Activated naive CD4-positive, alpha-beta T cell treated with anti-CD3 and anti-CD28 coated beads for 36 hours (primary cell): ENCODE measurements around the gene G0S2. TPM values are rescaled to one million over a fixed set of nuclear protein-coding genes. Genes with fewer than 3 reads are reported as not detected.

Experiments
- CTCF ChIA-PET: fragments of 350-600 bp; sonication (Branson Sonifier 250); formaldehyde crosslinking; loops from one replicate; lab custom pipeline; 2021; ENCODE audit warnings: antibody characterized with exemption; lab: Charles Lee
- DNase-seq: peaks from one replicate; pipeline ENCODE4 v3.0.0-alpha.2; 2020
- H3K27ac Mint-ChIP-seq: one replicate; pipeline ENCODE4 v1.8.0; 2021; ENCODE audit warnings: mild to moderate bottlenecking, mixed read lengths
- H3K27me3 Mint-ChIP-seq: one replicate; pipeline ENCODE4 v1.8.0; 2021; ENCODE audit warnings: low read depth, mixed read lengths
- H3K36me3 Mint-ChIP-seq: one replicate; pipeline ENCODE4 v1.8.0; 2021; ENCODE audit warnings: low read depth, mixed read lengths
- H3K4me1 Mint-ChIP-seq: one replicate; pipeline ENCODE4 v1.8.0; 2021; ENCODE audit warnings: low read depth, mixed read lengths
- H3K4me3 Mint-ChIP-seq: one replicate; pipeline ENCODE4 v1.8.0; 2021; ENCODE audit warnings: mild to moderate bottlenecking, moderate library complexity, mixed read lengths
- H3K9me3 Mint-ChIP-seq: one replicate; pipeline ENCODE4 v1.8.0; 2021; ENCODE audit warnings: mixed read lengths
- intact Hi-C: fragments of 100-400 bp; cut with micrococcal nuclease; formaldehyde crosslinking; loops from one replicate; pipeline ENCODE4 v1.15.1; 2023
- total RNA-seq, 2 experiments: library from RNA; stranded (reverse); gene quantifications; one replicate each; pipeline ENCODE4 v1.2.3, GENCODE V29; 2021

G0S2 gene
- total RNA-seq, 2 experiments from 2014 or later = 138 to 139 TPM

DNA sequence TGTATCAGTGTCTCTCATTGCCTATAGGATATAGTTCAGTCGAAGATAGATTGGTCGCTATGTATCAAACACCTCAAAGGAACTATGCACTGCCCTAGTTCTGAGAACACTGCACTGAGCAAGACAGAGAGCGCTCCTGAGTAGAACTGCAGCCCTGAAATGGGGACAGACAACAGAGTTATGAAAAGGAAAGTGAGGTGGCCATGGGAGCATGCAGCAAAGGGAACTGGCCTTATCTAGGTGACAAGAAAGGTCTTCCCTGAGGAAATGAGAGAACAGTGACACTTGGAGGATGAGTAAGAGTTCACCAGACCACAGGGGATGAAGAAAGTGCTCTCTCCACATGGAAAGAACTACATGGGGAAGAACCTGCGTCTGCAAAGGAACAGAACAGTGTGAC, 7.5 kb upstream of the G0S2 start:
- no peaks in the 10 kb centered on the region for H3K9me3 Mint-ChIP-seq
- peaks cover 10% of the 10 kb centered on the region for H3K36me3 Mint-ChIP-seq
- CTCF ChIA-PET = interaction anchor here (0.6 kb wide), 1 partner anchor 10 kb away, joined by 5 read pairs; no protein-coding TSS in a partner anchor
- H3K4me1 Mint-ChIP-seq = peaks cover 17% of the 10 kb centered on the region
- intact Hi-C loops = no loop called here
- no peaks in the 10 kb centered on the region for H3K27me3 Mint-ChIP-seq
- no peak for DNase-seq
- no peak overlapping the region for H3K27ac Mint-ChIP-seq
- no peak overlapping the region for H3K4me3 Mint-ChIP-seq

DNA sequence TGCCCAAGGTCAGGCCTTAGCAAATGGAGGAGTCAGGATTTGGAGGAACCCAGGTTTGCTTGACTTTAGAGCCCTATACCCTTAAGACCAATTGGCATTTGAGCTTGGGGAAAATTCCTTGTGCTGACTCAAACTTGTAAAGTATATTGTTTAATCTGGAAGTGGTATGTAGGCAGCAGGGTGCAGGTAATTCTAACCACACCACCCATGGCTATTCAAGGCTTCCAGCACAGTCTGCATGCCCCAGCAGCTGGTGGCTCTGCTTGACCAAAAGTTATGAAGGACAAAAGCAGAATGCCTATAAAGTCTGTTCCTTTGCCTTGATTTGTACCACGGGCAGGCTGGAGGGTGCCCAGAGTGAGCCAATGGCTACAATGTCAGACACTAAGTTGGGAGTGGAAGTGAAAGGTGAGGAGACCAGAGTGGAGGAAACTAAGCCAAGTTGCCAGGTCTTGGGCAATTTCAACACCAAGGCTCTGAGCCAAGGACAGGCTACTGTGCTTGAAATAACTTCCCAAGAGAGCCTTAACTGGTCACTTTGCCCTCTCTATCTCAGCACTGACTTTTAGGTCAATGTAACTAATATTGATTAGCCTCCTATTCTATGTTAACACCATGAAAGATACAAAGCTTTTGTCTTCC, 4.7 kb upstream of the G0S2 start:
- CTCF ChIA-PET = interaction anchor here (1.1 to 1.6 kb wide), 3 partner anchors 18 to 77 kb away, joined by 3 to 4 read pairs (median 3); no protein-coding TSS in a partner anchor
- intact Hi-C loops = loop anchor here (5.0 kb wide), 1 partner anchor 777 kb away; no protein-coding TSS in a partner anchor
- peaks cover 3% of the 10 kb centered on the region for H3K27me3 Mint-ChIP-seq
- peaks cover 22% of the 10 kb centered on the region for H3K36me3 Mint-ChIP-seq
- no peak overlapping the region for H3K4me3 Mint-ChIP-seq
- H3K27ac Mint-ChIP-seq = no peak overlapping the region
- DNase-seq = no peak
- no peaks in the 10 kb centered on the region for H3K9me3 Mint-ChIP-seq
- H3K4me1 Mint-ChIP-seq = peaks cover 39% of the 10 kb centered on the region

DNA sequence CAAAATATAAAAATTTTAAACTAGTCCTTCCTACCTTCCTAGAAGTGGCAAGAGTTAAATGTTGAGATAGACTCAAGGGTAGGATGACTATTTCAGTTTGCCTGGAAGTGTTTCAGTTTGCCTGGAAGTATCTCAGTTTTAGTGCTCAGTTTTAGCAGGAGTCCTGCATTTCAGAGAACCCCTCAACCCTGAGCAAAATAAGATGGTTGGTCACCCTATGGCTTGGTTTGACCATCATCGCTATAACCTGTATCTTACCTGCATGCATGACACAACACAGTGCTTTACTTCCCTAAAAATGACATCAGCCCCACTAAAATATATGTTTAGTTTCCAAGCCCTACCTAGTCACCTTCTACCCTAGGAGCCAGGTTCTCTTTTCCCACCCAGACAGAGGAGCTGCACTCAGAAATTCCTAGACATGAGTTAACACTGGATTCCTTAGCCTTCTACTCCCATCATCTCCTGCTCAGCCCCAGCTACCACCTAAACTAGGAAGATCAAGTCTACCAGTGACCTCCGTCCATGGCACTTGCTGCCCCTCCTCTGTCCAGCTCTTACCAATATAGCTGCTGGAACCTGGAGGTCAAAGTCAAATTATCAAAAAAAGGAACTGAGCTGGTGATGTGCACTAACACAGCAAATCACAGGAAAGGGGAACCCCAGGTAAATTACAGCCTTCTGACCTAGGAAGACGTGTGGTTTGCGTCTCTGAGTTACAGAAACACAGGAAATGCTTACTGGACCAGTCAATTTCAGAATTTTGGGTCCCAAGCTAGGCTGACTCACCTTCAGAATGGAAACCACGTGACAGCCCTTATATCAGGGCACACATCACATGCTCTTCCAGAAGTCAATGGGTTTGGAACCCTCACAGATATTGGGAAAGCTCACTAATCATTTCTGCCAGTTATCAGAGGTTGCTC, 2.2 kb upstream of the G0S2 start:
- peak; percentile 80 for DNase-seq
- Mint-ChIP-seq H3K4me3 (peak overlapping the region; percentile 87), H3K27me3 (peaks cover 18% of the 10 kb centered on the region), H3K9me3 (no peaks in the 10 kb centered on the region), H3K27ac (peak overlapping the region; percentile 92), H3K4me1 (peaks cover 52% of the 10 kb centered on the region), H3K36me3 (peaks cover 42% of the 10 kb centered on the region)
- intact Hi-C loops = loop anchor here (1.0 to 5.0 kb wide), 10 partner anchors 13 to 791 kb away; no protein-coding TSS in a partner anchor
- CTCF ChIA-PET = interaction anchor here (0.6 to 3.1 kb wide), 12 partner anchors 9 to 104 kb away, joined by 3 to 10 read pairs (median 3); no protein-coding TSS in a partner anchor

DNA sequence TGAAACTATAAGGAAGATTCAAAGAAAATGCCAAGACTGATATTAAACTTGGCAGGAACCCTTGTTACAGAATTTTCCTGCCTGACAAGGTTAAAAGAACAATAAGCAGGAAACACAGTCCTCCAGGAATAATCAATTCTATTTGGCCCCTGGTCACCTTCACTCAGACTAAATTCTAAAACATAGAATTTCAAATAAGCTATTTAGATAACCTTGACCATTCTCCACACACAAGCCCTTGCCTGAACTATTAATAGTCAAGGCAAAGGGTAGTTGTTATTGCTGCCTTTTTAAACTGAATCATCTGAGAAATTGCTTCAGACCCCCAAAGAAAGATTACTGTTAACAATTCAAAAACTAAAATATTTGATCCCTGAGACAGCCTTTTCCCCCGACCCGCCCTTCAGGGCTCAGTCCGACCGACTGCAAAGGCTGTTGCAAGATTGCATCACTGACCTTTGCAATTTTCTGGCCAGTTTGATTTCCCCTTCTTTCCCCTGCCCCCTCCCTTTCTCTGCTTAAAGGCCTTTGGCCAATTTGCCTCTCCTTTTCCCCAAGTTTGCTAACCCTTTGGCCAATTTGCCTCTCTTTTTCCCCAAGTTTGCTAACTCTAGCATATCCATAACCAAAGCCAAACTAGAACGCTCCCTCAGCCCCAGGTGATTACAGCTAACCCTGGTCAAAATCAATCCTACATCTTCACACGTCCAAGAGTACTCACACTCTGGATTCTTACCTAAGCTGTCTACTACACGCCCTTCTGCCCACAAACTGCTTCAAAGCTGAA, 1.4 kb upstream of the G0S2 start:
- peak overlapping the region; percentile 87 for H3K4me3 Mint-ChIP-seq
- H3K27me3 Mint-ChIP-seq = peaks cover 18% of the 10 kb centered on the region
- CTCF ChIA-PET = interaction anchor here (0.6 to 3.1 kb wide), 16 partner anchors 10 to 131 kb away, joined by 3 to 10 read pairs (median 4); partner anchors contain the start of gene TRAF3IP3

DNA sequence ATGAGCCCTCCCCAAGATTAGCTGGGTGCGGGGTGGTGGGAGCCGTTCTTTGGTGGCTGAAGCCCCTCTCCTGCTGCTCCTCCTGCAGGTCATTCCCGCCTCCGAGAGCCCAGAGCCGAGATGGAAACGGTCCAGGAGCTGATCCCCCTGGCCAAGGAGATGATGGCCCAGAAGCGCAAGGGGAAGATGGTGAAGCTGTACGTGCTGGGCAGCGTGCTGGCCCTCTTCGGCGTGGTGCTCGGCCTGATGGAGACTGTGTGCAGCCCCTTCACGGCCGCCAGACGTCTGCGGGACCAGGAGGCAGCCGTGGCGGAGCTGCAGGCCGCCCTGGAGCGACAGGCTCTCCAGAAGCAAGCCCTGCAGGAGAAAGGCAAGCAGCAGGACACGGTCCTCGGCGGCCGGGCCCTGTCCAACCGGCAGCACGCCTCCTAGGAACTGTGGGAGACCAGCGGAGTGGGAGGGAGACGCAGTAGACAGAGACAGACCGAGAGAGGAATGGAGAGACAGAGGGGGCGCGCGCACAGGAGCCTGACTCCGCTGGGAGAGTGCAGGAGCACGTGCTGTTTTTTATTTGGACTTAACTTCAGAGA, 448 bp downstream of the G0S2 start:
- CTCF ChIA-PET = interaction anchor here (0.6 to 3.1 kb wide), 13 partner anchors 8 to 80 kb away, joined by 3 to 10 read pairs (median 4); partner anchors contain the start of genes LAMB3 and TRAF3IP3

More for the DNA sequence above, 1.4 kb upstream of the G0S2 start:
- intact Hi-C loops = loop anchor here (1.0 to 5.0 kb wide), 10 partner anchors 12 to 790 kb away; no protein-coding TSS in a partner anchor
- peaks cover 42% of the 10 kb centered on the region for H3K36me3 Mint-ChIP-seq
- DNase-seq = no peak
- H3K9me3 Mint-ChIP-seq = no peaks in the 10 kb centered on the region
- peaks cover 56% of the 10 kb centered on the region for H3K4me1 Mint-ChIP-seq
- peak overlapping the region; percentile 92 for H3K27ac Mint-ChIP-seq

DNA sequence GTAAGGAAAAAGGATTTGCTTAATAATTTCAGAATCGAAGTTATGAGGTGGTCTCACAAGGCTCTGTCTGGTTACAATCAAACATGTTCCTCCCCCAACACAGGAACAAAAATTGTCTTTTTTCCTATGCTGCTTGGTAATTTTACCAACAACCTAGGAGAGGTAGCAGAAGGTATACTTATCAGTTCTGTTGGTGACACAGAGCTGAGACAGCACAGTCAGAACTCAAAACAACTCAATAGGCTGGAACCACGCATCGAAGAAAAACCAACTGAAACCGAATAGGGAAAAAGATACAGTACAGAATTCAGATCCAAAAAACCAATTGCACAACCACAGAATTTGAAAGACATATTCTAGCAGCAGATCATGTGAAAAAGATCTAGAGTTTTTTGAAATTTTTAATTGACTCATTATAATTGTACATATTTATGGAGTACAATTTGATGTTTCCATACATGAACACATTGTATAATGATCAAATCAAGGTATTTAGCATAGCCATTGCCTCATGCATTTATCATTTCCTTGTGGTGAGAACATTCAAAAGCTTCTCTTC, 3.8 kb downstream of the G0S2 start:
- intact Hi-C loops = no loop called here
- Mint-ChIP-seq H3K4me1 (peaks cover 28% of the 10 kb centered on the region), H3K4me3 (no peak overlapping the region), H3K9me3 (no peaks in the 10 kb centered on the region), H3K36me3 (peaks cover 34% of the 10 kb centered on the region), H3K27me3 (peaks cover 22% of the 10 kb centered on the region), H3K27ac (no peak overlapping the region)
- CTCF ChIA-PET = no interaction called here
- no peak for DNase-seq

More for the DNA sequence above, 448 bp downstream of the G0S2 start:
- peak; percentile 35 for DNase-seq
- H3K4me3 Mint-ChIP-seq = peak overlapping the region; percentile 87
- intact Hi-C loops = no loop called here
- H3K36me3 Mint-ChIP-seq = peaks cover 40% of the 10 kb centered on the region
- H3K9me3 Mint-ChIP-seq = no peaks in the 10 kb centered on the region
- peak overlapping the region; percentile 92 for H3K27ac Mint-ChIP-seq
- H3K4me1 Mint-ChIP-seq = peaks cover 56% of the 10 kb centered on the region
- H3K27me3 Mint-ChIP-seq = peaks cover 22% of the 10 kb centered on the region

DNA sequence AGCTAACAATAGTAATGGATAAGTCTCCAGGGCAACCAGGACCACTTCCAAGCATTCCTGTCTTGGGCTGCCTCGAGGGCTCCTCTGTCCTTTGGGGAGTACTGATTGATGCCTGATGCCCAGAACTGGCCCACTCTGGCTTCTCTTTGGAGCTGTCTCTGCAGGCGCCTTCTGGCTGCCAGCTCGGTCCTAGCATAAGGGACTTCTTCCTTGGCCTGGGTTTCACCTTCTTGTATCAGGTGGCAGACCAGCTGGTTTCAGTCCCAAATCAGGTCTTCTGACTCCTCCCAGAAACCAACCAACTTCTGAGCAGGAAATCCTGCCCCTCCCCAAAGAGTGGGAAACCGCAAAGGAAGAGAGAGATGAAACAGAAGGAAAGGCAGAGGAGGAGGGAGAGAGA, 10.6 kb downstream of the G0S2 start:
- Mint-ChIP-seq H3K27me3 (no peaks in the 10 kb centered on the region), H3K4me3 (peak overlapping the region; percentile 28), H3K36me3 (peaks cover 5% of the 10 kb centered on the region), H3K9me3 (no peaks in the 10 kb centered on the region), H3K27ac (no peak overlapping the region), H3K4me1 (peaks cover 47% of the 10 kb centered on the region)
- CTCF ChIA-PET = interaction anchor here (0.7 to 5.3 kb wide), 7 partner anchors 9 to 79 kb away, joined by 3 to 17 read pairs (median 4); no protein-coding TSS in a partner anchor
- intact Hi-C loops = loop anchor here (1.0 kb wide), 1 partner anchor 13 kb away; no protein-coding TSS in a partner anchor
- DNase-seq = peak; percentile 74

DNA sequence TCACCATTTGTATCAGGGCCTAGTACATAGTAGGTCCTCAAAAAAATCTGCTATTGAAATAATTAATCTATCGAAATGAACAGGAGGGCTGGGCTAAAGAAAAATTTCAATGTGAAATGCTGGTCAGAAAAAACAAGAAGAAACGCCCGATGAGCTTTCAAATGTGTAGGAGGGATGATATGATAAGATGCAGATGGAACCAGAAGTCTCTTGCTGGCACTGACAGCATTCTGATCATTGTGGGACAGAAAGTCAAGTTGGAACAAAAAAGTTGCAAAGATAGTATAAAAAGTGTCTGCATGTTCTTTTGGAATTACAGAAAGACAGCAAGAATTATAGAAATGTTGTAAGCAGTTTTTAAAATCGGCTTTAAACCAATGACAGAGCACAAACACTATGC, 11.1 kb downstream of the G0S2 start:
- no peak for DNase-seq
- H3K4me1 Mint-ChIP-seq = peaks cover 47% of the 10 kb centered on the region
- no peaks in the 10 kb centered on the region for H3K9me3 Mint-ChIP-seq
- H3K4me3 Mint-ChIP-seq = peak overlapping the region; percentile 28
- peaks cover 4% of the 10 kb centered on the region for H3K36me3 Mint-ChIP-seq
- H3K27me3 Mint-ChIP-seq = no peaks in the 10 kb centered on the region
- CTCF ChIA-PET = interaction anchor here (0.6 to 5.3 kb wide), 7 partner anchors 17 to 1600 kb away, joined by 3 to 17 read pairs (median 4); no protein-coding TSS in a partner anchor
- intact Hi-C loops = loop anchor here (1.0 kb wide), 1 partner anchor 13 kb away; no protein-coding TSS in a partner anchor
- peak overlapping the region; percentile 4 for H3K27ac Mint-ChIP-seq

DNA sequence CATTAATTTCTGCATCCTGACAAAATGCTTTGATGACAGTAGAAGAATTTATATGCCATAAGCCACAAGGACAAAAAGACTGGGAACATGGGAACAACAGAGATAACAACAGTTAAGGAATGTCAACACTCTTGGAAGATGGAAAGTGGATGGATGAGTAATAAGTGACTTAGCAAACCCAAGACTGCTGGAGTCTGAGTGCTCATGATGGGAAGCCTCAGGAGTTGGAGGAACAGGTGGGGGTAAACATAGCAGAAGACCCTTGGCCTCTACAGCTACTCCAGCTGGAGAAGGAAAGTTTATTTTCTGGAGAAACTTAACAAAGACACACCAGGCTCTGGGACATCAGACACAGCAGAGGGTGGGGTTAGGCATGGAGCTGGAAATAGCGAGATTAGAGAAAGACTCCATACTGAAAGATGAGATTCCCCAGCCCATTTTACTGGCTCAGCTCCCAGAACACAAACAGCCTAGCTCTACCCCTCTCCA, 13.6 kb downstream of the G0S2 start:
- Mint-ChIP-seq H3K4me3 (no peak overlapping the region), H3K4me1 (peaks cover 63% of the 10 kb centered on the region), H3K27ac (no peak overlapping the region)

DNA sequence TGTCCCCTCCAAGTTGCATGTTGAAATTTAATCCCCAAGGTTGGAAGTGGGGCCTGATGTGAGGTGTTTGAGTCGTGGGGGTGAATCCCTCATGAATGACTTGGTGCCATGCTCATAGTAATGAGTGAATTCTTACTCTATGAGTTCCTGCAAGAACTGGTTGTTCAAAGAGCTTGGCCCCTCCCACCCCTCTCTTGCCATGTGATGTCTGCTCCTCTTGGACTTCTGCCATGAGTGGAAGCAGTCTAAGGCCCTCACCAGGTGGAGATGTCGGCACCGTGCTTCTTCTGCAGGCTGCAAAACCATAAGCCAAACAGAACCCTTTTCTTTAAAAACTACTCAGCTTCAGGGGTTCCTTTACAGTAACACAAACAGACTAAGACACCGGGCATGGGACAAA, 14.3 kb downstream of the G0S2 start:
- Mint-ChIP-seq H3K9me3 (no peaks in the 10 kb centered on the region), H3K4me1 (peaks cover 70% of the 10 kb centered on the region), H3K36me3 (peaks cover 4% of the 10 kb centered on the region), H3K27ac (no peak overlapping the region), H3K27me3 (no peaks in the 10 kb centered on the region), H3K4me3 (no peak overlapping the region)
- peak; percentile 26 for DNase-seq
- CTCF ChIA-PET = interaction anchor here (0.7 to 2.5 kb wide), 8 partner anchors 10 to 114 kb away, joined by 3 to 7 read pairs (median 5); partner anchors contain the start of gene G0S2
- intact Hi-C loops = no loop called here

More for the DNA sequence above, 13.6 kb downstream of the G0S2 start:
- H3K36me3 Mint-ChIP-seq = peaks cover 4% of the 10 kb centered on the region
- H3K9me3 Mint-ChIP-seq = no peaks in the 10 kb centered on the region
- CTCF ChIA-PET = interaction anchor here (0.9 to 2.3 kb wide), 9 partner anchors 9 to 122 kb away, joined by 3 to 10 read pairs (median 5); partner anchors contain the start of genes CAMK1G and G0S2
- intact Hi-C loops = no loop called here
- no peak for DNase-seq
- H3K27me3 Mint-ChIP-seq = no peaks in the 10 kb centered on the region
